HuH-7 (cell line): ENCODE measurements around the gene LRRC8E.
"Not testable (repeated sequence)": the region's sequence is repeated elsewhere in the genome, so short reads cannot be mapped to it uniquely, and the experiment has no call there.

ENCODE experiments used
- DNase-seq: peaks from one replicate; pipeline ENCODE4 v3.0.0; 2011; ENCODE audit warnings: low spot score

The LRRC8E gene

GRCh38 chr19:7855426-7856108 is 32.7 kb upstream of the LRRC8E start:
- DNase-seq = no peak

- no peak for DNase-seq
These were observed 32.2 kb upstream of the LRRC8E start for GRCh38 chr19:7856109-7856591.

GRCh38 chr19:7856679-7857663 is 31.3 kb upstream of the LRRC8E start:
- no peak for DNase-seq

GRCh38 chr19:7857727-7858108 is 30.6 kb upstream of the LRRC8E start:
- DNase-seq = no peak

GRCh38 chr19:7858109-7858770 is 30.1 kb upstream of the LRRC8E start:
- DNase-seq = no peak

GRCh38 chr19:7859087-7859486 is 29.2 kb upstream of the LRRC8E start:
- DNase-seq = not testable (repeated sequence)

- no peak for DNase-seq
These were observed 28.2 kb upstream of the LRRC8E start for GRCh38 chr19:7859831-7860713.

- no peak for DNase-seq
These were observed 27.3 kb upstream of the LRRC8E start for GRCh38 chr19:7860714-7861618.

- no peak for DNase-seq
These were observed 26.5 kb upstream of the LRRC8E start for GRCh38 chr19:7861619-7862412.

GRCh38 chr19:7862413-7862951 is 25.8 kb upstream of the LRRC8E start:
- DNase-seq = no peak

- no peak for DNase-seq
These were observed 24.9 kb upstream of the LRRC8E start for GRCh38 chr19:7863157-7863970.

- DNase-seq = no peak
These were observed 24.2 kb upstream of the LRRC8E start for GRCh38 chr19:7863971-7864689.

- DNase-seq = no peak
These were observed 23.6 kb upstream of the LRRC8E start for GRCh38 chr19:7864690-7865074.

- DNase-seq = no peak
These were observed 22.9 kb upstream of the LRRC8E start for GRCh38 chr19:7865262-7865911.

- DNase-seq = no peak
These were observed 21.8 kb upstream of the LRRC8E start for GRCh38 chr19:7866399-7867091.

- no peak for DNase-seq
These were observed 21.0 kb upstream of the LRRC8E start for GRCh38 chr19:7867092-7867844.
